ENCODE measurements around the gene LACRT.
"Not testable (repeated sequence)": the region's sequence is repeated elsewhere in the genome, so short reads cannot be mapped to it uniquely, and the experiment has no call there.

Gene LACRT

DNA sequence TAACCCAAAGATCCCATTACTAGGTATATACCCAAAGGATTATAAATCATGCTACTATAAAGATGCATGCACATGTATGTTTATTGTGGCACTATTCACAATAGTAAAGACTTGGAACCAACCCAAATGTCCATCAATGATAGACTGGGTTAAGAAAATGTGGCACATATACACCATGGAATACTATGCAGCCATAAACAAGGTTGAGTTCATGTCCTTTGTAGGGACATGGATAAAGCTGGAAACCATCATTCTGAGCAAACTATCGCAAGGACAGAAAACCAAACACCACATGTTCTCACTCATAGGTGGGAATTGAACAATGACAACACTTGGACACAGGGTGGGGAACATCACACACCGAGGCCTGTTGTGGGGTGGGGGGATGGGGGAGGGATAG, 4.4 kb upstream of the LACRT start:
- DNase-seq (ENCODE audit: low spot score): not testable (repeated sequence)

DNA sequence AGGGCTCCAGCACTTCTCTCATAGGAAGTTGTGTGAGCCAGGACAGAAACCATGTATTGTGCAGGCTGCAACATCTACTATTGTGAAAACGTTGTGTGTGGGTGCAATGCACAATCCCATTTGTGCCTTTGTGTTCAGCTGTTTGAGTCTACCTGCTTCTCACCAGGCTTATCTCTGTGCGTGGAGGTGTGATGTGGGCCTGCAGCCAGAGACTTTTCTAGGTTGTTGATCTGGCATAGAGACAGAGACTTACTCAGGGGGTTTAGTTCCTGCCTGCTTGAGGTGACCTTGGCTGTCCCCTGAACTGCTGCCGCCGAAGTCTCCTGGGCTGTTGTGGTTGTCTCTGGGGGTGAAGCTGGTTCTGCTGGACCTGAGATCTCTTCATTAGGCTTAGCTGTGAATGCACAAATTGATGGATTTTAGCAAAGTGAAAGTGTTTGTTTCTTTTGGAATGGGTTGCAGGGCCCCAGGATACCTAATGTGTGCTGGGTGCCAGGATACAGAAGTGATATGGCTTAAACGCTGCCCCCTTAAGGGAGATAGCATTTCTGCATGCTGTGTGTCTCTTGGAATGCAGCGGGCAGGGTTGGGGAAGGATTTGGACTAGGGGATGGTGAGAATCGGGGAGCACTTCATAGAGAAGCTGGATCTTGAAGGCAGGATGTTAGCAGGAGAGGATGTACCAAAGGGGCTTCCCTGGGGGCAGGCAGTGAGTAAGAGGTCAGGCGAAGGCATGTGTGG, 2.5 kb downstream of the LACRT start:
- no peak for DNase-seq (ENCODE audit: low spot score)

DNA sequence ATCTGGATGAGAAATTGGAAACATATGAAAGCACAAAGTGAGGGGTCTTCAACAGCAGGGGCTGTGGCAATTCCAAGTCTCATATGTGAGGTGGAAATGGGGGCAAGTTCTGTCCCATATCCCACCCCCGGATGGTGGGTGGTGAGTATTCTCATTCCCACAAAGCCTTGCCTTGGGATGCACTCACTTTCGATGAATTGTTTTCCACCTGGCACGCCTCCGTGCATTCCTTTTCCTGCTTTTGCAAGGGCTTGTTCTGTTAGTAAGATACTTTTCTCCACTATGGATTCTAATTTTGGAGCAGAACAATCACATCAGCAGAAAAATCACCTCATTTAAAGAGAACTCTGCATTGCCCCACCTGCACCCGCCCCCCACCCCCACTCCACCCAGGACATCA, 3.1 kb downstream of the LACRT start:
- no peak for DNase-seq (ENCODE audit: low spot score)

DNA sequence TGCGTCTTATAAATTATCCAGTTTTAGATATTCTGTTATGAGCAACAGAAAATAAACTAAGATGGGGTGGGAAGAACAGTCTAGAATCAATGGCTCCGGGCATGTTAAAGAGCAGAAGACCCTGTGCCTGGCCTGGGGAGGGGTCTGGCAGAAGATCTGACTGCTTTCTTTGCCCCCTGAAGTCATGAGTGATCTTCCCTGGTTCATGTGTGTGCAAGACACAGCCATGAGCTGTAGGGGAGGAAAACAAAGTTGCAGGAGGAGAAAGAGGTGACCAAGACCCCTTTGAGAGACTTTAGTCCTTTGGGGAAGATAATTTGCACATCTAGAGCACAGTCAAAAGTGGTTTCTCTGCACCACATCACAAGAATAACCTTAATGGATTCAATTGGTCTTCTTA, 4.8 kb downstream of the LACRT start:
- no peak for DNase-seq (ENCODE audit: low spot score)

DNA sequence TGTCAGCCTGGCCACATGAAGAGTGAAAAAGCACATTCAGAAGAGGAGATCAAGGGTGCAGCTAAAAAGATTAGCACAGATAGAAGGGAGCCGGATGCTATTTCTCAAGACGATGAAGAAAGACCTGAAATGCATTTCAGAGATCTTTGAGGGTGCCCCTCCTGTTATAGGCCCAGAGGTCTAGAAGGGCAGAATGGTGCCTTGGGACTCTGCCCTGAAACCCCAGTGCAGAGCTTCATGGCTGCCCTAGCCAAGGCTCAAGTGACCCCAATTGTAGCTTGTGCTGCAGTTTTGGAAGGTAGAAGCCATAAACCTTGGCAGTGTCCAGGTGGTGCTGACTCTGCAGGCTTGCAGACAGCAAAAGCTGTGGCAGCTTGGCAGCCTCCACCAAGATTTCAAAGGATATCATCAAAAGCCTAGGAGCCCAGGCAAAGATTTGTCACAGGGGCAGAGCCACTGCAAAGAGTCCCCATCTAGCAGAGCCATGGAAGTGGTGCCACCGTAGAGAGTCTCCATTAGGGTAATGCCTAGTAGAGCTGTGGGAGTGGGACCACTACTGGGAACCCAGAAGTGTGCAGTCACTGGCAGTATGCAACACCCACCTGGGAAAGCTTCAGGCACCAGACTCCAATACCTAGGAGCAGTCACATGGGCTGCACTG, 6.4 kb downstream of the LACRT start:
- DNase-seq (ENCODE audit: low spot score): no peak

DNA sequence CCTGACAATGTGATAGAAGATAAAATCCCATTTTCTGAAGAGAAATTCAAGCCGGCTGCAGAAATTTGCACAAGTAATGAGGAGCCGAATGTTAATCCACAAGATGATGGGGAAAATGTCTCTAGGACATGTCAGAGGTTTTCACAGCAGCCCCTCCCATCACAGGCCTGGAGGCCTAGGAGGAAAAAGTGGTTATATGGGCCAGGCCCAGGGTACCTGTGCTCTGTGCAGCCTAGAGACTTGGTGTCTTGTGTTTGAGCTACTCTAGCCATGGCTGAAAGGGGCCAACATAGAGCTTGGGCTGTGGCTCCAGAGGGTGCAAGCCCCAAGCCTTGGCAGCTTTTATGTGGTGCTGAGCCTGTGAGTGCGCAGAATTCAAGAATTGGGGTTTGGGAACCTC, 7.4 kb downstream of the LACRT start:
- DNase-seq (ENCODE audit: low spot score): no peak

DNA sequence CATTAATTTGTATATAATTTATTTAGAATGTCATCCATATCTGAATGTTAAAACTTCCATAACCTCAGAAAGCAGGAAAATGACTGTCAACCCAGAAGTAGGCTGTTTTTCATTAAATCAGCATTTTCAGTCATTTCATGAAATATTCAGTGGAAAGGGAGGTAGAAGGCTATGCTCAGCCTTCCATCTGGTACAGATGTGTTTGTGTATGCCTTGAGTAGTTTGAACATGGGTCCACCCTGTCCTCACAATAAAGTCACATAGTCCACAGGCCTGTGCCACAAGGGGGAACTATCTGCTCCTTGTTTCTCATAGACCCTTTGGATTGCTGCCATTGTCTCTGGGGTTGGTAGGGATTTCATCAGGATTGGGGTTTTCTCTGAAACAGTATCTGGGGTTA, 9.1 kb downstream of the LACRT start:
- no peak for DNase-seq (ENCODE audit: low spot score)

DNA sequence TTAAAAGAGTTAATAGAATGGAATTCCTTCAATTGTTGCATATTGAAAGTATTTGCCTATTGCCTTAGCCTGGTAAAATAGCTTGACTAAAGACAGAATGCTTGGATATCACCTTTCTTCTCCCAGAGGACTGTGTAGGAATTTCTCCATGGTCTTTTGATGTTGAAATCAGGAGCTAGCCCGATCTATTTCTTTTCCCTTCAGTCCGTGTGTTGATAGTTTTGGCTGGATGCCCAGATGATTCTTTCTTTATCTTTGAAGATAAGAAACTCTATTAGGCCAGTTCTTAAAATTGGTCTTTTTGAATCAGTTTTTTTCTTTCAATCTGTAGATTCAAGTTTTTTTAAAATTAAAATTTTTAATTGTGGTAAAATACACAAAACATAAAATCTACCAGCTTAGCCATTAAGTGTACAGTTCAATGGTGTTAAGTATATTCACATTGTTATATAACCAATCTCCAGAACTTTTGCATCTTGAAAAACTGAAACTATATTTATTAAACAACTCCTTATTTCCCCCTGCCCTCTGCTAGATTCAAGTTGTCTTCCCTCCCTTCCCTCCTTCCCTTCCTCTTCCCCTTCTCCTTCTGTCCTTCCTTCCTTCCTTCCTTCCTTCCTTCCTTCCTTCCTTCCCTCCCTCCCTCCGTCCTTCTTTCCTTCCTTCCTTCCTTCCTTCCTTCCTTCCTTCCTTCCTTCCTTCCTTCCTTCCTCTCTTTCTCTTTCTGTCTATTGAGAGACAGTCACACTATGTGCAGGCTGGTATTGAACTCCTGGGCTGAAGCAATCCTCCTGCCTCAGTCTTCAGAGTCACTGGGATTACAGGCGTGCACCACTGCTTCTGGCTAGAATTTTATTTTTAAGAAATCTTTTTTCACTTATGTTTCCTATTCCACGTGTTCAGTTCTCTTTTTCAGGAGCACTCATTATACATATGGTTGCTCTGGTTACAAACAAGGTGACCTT, 10.1 kb downstream of the LACRT start:
- DNase-seq (ENCODE audit: low spot score): no peak

DNA sequence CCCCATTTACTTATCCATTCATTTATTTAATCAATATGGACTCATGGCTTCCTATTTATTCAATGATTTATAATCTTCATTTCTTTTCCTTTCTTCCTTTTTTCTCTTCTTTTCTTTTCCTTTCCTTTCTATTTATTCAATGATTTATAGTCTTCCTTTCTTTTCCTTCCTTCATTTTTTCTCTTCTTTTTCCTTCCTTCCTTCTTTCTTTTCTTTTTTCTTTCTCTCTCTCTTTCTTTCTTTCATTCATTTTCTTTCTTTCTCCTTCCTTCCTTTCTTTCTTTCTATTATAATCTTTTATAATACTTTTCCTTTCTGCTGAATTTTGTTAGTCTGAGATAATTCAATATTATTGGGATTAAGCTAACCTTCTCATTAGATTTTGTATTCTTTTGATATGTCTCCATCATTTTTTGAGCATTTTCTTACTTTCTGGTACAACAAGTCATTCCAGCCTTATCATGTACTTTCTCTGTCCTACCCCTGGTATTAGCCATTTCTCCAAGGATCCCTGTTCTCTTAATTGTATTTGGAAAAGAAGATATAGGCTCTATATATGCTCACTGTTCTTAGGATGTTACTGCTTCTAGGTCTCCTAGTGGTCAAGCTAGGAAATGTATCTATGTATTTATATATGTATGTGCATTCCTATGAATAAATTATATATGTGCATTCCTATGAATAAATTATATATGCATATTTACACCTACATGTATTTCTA, 12.1 kb downstream of the LACRT start:
- DNase-seq (ENCODE audit: low spot score): no peak

DNA sequence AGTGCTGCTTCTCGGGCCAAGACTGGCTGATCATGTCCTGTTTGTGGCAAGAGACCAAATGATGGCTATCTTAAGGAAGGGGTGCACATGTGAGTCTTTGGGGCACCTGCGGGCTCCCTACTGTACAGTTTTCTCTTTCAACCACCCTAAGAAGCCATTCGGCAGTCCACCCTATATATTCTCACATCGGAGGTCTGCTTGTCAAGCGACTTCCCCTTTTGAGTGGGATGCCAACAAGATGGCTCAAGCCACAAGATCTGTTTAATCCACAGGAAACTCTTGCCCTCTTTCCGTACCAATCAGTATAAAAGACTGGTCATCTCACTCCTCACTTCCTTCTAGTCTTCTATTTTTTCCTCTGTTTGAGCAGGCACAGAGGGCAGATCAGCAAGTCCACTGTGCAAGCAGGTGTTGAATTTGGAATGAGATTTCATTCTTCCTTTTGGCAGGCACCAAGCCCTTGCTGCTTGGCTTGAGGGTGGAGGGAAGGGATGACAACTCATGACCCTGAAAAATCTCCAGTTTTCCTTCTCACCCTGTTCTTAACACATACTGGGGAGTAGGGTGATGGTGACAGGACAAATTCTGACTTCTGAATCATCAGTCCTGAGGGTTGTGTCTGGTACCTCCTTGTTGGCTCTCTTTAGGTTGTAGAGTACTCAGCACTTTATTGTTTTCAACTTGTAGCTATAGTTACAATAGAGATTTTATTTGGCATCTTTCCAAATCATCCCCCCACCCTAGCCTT, 17.6 kb downstream of the LACRT start:
- no peak for DNase-seq (ENCODE audit: low spot score)

DNA sequence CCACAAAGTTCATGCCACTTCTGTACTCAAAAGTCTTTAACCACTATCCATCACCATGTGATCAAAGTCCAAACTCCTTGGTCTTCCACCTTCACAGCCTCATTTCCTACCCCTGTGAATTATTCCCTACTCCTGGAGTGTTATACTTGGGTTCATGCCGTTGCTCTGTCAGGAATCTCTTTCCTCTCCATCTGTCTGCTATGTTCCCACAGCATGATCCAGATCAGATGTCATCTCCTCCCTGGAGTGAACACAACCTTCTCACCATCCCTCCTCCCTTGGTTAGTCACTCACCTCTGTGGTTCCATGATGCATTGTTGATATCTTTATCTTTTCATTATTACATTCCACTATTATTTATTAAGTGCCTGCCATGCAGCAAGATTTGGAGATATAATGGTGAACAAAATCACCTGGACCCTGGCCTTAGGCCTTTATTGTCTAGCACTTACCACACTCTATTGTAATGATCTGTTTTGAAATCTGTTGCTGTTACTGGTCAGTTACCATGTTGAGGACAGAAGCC, 22.4 kb downstream of the LACRT start:
- no peak for DNase-seq (ENCODE audit: low spot score)

DNA sequence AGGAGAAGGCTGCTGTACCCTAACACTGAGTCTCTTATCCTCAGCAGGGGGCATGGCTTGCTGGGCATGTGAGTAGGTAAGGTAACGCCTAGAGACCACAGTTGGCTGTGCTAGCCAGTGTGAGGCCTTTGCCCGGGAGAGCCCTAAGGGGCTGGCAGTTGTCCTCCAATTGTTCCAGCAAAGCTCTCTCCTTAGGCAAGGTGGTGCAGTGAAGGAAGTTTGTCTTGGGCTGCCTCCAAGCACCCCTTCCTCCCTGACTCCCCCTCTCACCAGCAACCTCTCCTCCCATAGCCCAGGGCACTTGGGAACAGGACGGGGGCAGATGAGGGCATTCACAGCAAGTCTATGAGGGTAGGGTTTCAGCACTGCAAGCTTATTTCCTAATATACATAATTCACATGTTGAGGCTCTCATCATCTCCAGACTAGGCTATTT, 23.0 kb downstream of the LACRT start:
- no peak for DNase-seq (ENCODE audit: low spot score)

DNA sequence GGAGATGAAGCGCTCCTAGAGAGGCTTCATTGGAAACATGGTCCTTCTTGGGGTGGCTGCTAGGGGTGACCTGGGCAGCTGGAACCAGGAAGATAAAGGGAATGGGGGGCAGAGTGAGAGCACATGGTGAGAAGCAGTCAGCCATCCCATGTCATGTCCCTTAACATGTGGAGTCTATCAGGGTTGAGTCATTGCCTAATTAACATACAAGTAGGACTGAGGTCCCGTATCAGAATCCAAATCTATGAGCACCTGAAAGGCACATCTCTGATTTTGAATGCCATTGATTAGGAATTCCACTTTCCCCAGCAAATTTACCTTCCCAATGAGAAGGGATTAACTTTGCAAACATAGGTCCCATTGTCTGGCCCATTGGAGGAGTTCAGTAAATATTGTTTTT, 25.9 kb downstream of the LACRT start:
- no peak for DNase-seq (ENCODE audit: low spot score)

DNA sequence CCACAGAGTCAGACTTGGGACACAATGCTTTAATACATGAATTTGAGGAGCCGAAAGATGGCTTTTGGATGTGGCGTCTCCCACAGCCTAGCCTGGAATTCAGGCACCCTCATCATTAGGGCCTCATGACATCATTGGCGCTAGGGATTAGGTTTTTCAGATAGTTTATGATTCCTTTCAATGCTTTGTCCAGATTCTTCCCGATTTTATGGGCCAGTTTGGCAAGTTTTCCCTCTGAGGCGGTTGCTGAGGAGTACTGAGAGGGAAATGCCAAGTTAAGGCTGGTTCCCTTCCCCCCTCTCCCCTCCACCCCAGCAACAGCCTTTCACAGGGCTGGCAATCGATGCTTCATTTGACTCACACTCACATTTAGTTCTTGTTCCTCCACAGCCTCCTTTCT, 26.5 kb downstream of the LACRT start:
- no peak for DNase-seq (ENCODE audit: low spot score)

DNA sequence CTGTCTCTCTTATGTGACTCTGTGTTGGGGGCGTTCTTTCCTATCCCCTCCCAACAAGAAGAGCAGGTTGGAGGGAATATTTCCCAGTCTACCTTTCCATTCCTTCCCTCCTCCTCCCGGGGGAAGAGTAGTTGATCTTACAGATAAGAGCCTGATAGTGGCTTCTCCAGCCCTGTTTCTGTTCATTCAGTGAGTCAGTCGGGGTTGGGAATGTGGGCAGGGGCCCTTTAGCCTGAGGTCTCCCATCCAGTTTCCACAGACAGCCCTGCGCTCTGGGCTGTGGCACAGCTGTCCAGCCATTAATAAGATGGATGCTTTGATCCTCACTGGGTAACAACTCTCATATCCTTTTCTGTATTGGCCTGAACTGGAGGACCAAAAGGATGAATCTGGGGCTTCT, 28.1 kb downstream of the LACRT start:
- DNase-seq (ENCODE audit: low spot score): no peak

DNA sequence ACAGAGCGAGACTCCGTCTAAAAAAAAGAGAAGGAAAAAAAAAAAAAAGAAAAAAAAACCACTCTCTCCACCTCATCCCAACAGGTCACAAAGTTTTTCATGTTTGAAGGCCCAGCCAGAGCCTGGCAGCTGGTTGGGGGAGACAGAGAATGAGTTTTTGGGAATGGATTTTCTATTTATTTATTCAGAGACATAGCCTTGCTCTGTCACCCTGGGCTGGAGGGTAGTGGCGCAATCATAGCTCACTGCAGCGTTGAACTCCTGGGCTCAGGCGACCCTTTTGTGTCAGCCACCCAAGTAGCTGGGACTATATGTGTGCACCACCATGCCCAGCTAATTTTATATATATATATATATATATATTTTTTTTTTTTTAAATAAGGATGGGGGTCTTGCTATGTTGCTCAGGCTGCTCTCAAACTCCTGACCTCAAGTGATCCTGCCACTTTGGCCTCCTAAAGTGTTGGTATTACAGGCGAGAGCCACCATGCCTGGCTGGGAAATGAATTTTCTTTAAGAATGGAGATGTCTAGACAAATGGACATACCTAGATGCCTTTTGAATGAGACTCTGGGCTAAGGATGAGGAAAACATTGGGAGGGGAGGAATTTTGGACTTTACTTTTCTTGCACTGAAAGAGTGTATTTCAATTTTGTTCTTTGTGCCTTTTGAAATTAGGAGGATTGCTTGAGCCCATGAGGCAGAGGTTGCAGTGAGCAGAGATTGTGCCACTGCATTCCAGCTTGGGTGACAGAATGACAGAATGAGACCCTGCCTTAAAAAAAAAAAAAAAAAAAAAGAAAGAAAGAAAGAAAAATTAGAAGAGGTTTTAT, 29.3 kb downstream of the LACRT start:
- DNase-seq (ENCODE audit: low spot score): no peak

DNA sequence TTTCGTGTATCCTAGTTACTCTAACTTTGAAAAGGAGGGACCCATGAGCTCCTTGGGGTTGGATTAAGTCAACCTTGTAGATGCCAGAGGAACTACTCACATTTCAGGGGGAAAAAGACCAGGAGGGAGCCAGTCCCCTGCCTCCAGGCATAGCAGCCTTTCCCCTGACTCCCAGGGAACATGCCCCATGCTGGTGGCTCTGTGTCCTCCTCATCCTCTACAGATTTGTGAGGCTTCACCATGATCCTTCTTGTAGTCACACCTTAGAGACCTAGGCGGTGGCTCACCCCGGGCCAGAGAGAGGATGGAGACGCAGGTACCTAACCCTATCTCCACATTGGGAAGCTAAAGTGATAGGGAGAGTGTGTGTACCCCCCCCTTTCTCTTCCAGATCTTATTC, 30.3 kb downstream of the LACRT start:
- no peak for DNase-seq (ENCODE audit: low spot score)

DNA sequence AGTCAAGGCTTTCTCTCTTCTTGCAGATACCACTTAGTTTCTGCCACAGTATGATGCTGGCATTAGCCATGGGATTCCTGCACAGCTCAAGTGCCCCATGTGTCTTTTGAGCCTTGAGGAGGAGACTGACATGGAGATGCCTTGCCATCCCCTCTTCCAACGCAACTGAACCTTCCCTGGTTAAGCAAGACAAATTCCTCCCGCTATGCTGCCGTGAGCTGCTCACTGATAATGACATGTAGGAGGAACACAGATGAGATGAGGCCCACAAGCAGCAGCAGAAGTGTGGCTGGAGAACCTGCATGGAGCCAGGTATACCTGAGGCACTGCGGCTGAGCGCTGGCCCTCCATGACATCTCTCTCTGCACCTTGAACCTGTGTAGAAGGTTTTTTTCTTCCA, 30.8 kb downstream of the LACRT start:
- DNase-seq (ENCODE audit: low spot score): no peak

DNA sequence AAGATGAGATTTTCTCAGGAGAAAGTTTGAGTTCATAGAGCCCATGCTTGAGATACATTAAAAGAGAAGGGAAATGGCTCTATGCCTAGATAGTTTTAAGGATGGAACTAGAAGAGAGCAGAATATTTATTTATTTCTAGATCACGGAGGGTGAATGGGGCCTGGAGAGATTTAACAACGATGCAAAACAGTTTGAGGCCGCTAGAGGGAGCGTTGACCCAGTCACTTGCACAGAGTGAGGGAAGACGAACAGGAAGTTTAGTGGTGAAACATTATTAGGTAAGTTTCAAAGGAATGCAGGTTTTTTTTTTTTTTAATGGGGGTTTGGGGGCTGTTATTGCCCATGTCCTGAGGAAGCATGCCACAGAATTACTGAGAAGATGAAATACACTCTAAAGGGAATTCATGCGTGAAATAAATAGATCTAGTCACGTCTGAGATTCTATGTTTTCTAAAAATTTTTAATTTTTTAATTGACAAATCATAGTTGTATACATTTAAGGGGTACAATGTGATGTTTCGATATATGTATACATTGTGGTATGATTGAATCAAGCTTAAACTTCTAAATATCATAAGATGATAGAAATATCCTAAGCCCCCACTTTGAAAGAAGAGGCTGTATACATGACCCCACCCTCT, 31.4 kb downstream of the LACRT start:
- peak; percentile 71 for DNase-seq (ENCODE audit: low spot score)

DNA sequence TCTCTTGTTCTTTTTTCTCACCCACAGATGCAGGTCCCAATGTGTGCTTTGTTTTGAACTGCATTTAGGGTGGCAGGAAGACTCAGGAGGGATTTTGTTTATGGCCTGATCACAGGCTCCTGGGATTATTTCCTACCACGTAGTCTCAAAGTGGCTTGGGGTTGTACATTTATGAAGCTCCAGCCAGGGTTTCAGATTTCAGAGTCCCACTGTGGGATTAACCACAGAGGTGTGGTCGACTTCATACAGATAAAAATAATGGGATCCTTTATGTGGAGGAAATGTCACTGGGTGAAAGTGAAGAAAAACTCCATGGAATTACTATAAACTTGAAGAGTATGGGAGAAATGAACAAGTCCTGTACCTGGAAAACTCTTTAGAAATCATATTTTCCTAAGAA, 32.0 kb downstream of the LACRT start:
- no peak for DNase-seq (ENCODE audit: low spot score)
